HEK293T (cell line): ENCODE data around the gene PCDH17.

Experiments
- CTCF ChIA-PET: fragments of 350-600 bp; formaldehyde crosslinking; extraction: SDS; loops from one replicate; lab custom pipeline; 2021; ENCODE audit warnings: antibody characterized with exemption, inconsistent platforms; lab: Yijun Ruan, JAX
- POLR2A ChIA-PET: fragments of 350-600 bp; formaldehyde crosslinking; extraction: SDS; loops from one replicate; lab custom pipeline; 2020; ENCODE audit warnings: antibody characterized with exemption, inconsistent platforms; lab: Yijun Ruan, JAX
- DNase-seq: peaks from one replicate; pipeline ENCODE4 v3.0.0; 2012; ENCODE audit warnings: mixed read lengths; ENCODE audit errors: extremely low spot score
- ARNT ChIP-seq: fragments of 450-650 bp; IDR thresholded peaks from 2 replicates; pipeline ENCODE4 v1.6.1; 2017; ENCODE audit warnings: mild to moderate bottlenecking
- BHLHE40 ChIP-seq: fragments of 450-650 bp; IDR thresholded peaks from 2 replicates; pipeline ENCODE4 v1.6.1; 2016; ENCODE audit warnings: mild to moderate bottlenecking, moderate library complexity, borderline replicate concordance
- CTBP1 ChIP-seq: fragments of 450-650 bp; IDR thresholded peaks from 2 replicates; pipeline ENCODE4 v1.6.1; 2016; ENCODE audit warnings: borderline replicate concordance
- ELF4 ChIP-seq: fragments of 450-650 bp; IDR thresholded peaks from 2 replicates; pipeline ENCODE4 v1.6.1; 2017; ENCODE audit warnings: antibody characterized with exemption
- FOXA1 ChIP-seq: fragments of 450-650 bp; IDR thresholded peaks from 2 replicates; pipeline ENCODE4 v1.6.1; 2016; ENCODE audit warnings: mild to moderate bottlenecking
- FOXK2 ChIP-seq: fragments of 450-650 bp; IDR thresholded peaks from 2 replicates; pipeline ENCODE4 v1.6.1; 2016; ENCODE audit warnings: mild to moderate bottlenecking
- FOXM1 ChIP-seq: fragments of 450-650 bp; IDR thresholded peaks from 2 replicates; pipeline ENCODE4 v1.6.1; 2017; ENCODE audit warnings: mild to moderate bottlenecking, borderline replicate concordance
- HDGF ChIP-seq: fragments of 450-650 bp; IDR thresholded peaks from 2 replicates; pipeline ENCODE4 v1.6.1; 2017; ENCODE audit warnings: antibody characterized with exemption, borderline replicate concordance
- L3MBTL2 ChIP-seq: fragments of 450-650 bp; conservative IDR thresholded peaks from 2 replicates; pipeline ENCODE4 v1.6.1; 2016; ENCODE audit warnings: mild to moderate bottlenecking
- LEF1 ChIP-seq: fragments of 450-650 bp; IDR thresholded peaks from 2 replicates; pipeline ENCODE4 v1.6.1; 2017; ENCODE audit warnings: mild to moderate bottlenecking, borderline replicate concordance
- NFRKB ChIP-seq: fragments of 450-650 bp; IDR thresholded peaks from 2 replicates; pipeline ENCODE4 v1.6.1; 2016; ENCODE audit warnings: mild to moderate bottlenecking, moderate library complexity
- SP1 ChIP-seq: fragments of 450-650 bp; IDR thresholded peaks from 2 replicates; pipeline ENCODE4 v1.6.1; 2017
- SUZ12 ChIP-seq: fragments of 450-650 bp; IDR thresholded peaks from 2 replicates; pipeline ENCODE4 v1.6.1; 2016; ENCODE audit warnings: mild to moderate bottlenecking
- TARDBP ChIP-seq: fragments of 450-650 bp; IDR thresholded peaks from 2 replicates; pipeline ENCODE4 v1.6.1; 2016
- ZNF384 ChIP-seq: fragments of 450-650 bp; IDR thresholded peaks from 2 replicates; pipeline ENCODE4 v1.6.1; 2016
- TF ChIP-seq, protein P1 (sequence below): fragments of 450-650 bp; IDR thresholded peaks from 2 replicates; pipeline ENCODE4 v1.6.1; 2016

PCDH17 gene

GRCh38 chr13:57633950-57634838 is 2.6 kb downstream of the PCDH17 start:
- TF ChIP-seq LEF1 (no peak), FOXA1 (no peak), CTBP1 (no peak)
- DNase-seq, result no peak
- POLR2A ChIA-PET, result no interaction called here
- CTCF ChIA-PET, result no interaction called here

GRCh38 chr13:57634839-57635165 is 3.3 kb downstream of the PCDH17 start:
- CTCF ChIA-PET, result no interaction called here
- TF ChIP-seq TARDBP (no peak), FOXA1 (no peak), LEF1 (no peak), FOXM1 (no peak), SUZ12 (no peak), L3MBTL2 (no peak), CTBP1 (no peak), NFRKB (no peak), FOXK2 (no peak), SP1 (no peak), HDGF (no peak), BHLHE40 (no peak), ELF4 (no peak), ZNF384 (no peak)
- TF ChIP-seq, protein P1, sequence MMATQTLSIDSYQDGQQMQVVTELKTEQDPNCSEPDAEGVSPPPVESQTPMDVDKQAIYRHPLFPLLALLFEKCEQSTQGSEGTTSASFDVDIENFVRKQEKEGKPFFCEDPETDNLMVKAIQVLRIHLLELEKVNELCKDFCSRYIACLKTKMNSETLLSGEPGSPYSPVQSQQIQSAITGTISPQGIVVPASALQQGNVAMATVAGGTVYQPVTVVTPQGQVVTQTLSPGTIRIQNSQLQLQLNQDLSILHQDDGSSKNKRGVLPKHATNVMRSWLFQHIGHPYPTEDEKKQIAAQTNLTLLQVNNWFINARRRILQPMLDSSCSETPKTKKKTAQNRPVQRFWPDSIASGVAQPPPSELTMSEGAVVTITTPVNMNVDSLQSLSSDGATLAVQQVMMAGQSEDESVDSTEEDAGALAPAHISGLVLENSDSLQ, result no peak
- POLR2A ChIA-PET, result no interaction called here
- DNase-seq, result no peak

DNA sequence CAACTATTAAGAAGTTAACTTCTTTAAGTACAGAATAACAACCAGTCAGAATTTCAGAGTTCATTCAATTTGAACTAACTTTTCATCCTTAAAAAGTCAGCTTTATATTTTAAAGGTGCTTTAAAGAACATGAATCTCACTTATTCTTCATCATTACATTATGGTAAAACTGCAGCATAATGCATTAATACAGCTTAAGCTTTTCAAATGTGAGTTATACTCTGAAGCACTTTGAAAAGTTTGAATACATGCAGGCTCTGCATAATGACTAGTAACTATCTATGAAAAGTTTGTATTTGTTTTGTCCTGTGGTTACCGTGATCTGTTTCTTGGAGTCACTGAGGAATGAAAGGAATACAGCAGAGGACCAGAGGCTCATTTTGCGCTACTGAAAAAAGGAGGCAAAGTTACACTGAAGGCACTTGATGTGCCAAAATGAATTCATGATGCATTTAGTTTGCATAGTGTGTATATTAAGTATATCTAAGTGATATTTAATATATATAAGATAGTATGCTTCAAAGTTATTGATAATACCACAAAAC is 4.1 kb downstream of the PCDH17 start:
- CTCF ChIA-PET, result no interaction called here

GRCh38 chr13:57636816-57637215 is 5.3 kb downstream of the PCDH17 start:
- no peak for DNase-seq
- ChIA-PET CTCF (no interaction called here), POLR2A (no interaction called here)
- TF ChIP-seq FOXM1, result no peak
- TF ChIP-seq FOXA1, result no peak
- no peak for TF ChIP-seq NFRKB
- TF ChIP-seq ARNT, result no peak
- TF ChIP-seq TARDBP, result no peak
- no peak for TF ChIP-seq BHLHE40
- no peak for TF ChIP-seq CTBP1
- no peak for TF ChIP-seq SP1
- TF ChIP-seq LEF1, result no peak
- TF ChIP-seq L3MBTL2, result no peak
- no peak for TF ChIP-seq SUZ12
- TF ChIP-seq ELF4, result no peak
- no peak for TF ChIP-seq FOXK2
- TF ChIP-seq ZNF384, result no peak
- TF ChIP-seq HDGF, result no peak
- TF ChIP-seq, protein P1, result no peak

More for the DNA sequence above, 4.1 kb downstream of the PCDH17 start:
- POLR2A ChIA-PET, result no interaction called here
- DNase-seq, result no peak
- TF ChIP-seq LEF1, result no peak
- no peak for TF ChIP-seq ARNT
- TF ChIP-seq, protein P1, result no peak
- TF ChIP-seq L3MBTL2, result no peak
- TF ChIP-seq FOXM1, result no peak
- no peak for TF ChIP-seq SP1

DNA sequence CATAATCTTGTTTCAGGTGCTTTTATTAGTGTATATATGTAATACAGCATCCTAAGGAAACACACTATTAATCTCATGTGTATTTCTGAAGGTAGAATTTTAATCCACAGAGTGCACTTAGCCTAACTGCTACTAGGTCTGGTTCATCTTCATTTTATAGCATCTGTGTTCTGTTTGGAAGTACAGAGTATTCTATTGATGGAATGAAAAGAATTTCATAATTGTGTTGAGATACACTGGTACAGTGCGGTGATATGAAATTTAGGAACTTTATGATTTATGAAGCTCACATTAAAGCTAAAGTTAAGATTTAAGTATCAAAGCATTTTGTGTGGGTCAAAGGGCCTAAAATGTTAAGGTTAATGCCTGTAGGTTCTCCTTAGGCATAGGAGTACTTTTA is 6.0 kb downstream of the PCDH17 start:
- POLR2A ChIA-PET, result no interaction called here
- no peak for TF ChIP-seq FOXK2
- no peak for TF ChIP-seq CTBP1
- no peak for TF ChIP-seq TARDBP
- TF ChIP-seq L3MBTL2, result no peak
- TF ChIP-seq SUZ12, result no peak
- TF ChIP-seq LEF1, result no peak
- DNase-seq, result no peak
- CTCF ChIA-PET, result no interaction called here

GRCh38 chr13:57638186-57638890 is 6.8 kb downstream of the PCDH17 start:
- TF ChIP-seq FOXK2 (no peak), FOXM1 (no peak), L3MBTL2 (no peak), LEF1 (no peak), ELF4 (no peak), NFRKB (no peak), ARNT (no peak), SP1 (no peak), SUZ12 (no peak)
- TF ChIP-seq, protein P1, result no peak
- POLR2A ChIA-PET, result no interaction called here
- CTCF ChIA-PET, result no interaction called here
- no peak for DNase-seq
